AG04450 (cell line): ENCODE data around the gene RRP7A. TPM values are rescaled to one million over a fixed set of nuclear protein-coding genes. Genes with fewer than 3 reads are reported as not detected.
"Not testable (repeated sequence)": the region's sequence is repeated elsewhere in the genome, so short reads cannot be mapped to it uniquely, and the experiment has no call there.

ENCODE experiments used
- CTCF ChIA-PET: fragments of 300-600, 350-600 bp; formaldehyde crosslinking; extraction: SDS; loops from one replicate; lab custom pipeline; 2022; ENCODE audit warnings: antibody characterized with exemption, inconsistent platforms; lab: Charles Lee
- POLR2A ChIA-PET: fragments of 350-600 bp; formaldehyde crosslinking; extraction: SDS; loops from one replicate; lab custom pipeline; 2021; ENCODE audit warnings: antibody characterized with exemption, inconsistent platforms; lab: Yijun Ruan, JAX
- DNase-seq: peaks from one replicate; pipeline ENCODE4 v3.0.0-alpha.2; 2011; ENCODE audit warnings: low read depth, low spot score
- H3K27ac ChIP-seq: one replicate; pipeline ENCODE4 v1.5.1; 2012; ENCODE audit warnings: low read depth, low read length, control low read depth
- H3K27me3 ChIP-seq: one replicate; pipeline ENCODE4 v1.6.0; 2012; ENCODE audit warnings: low read length; ENCODE audit not compliant: control insufficient read depth, insufficient read depth
- H3K4me3 ChIP-seq: 2 replicates; pipeline ENCODE4 v1.5.1; 2011; ENCODE audit warnings: mild to moderate bottlenecking, low read depth, low read length, control low read depth
- H3K9me3 ChIP-seq: 2 replicates; pipeline ENCODE4 v1.5.1; 2012; ENCODE audit warnings: low read length; ENCODE audit not compliant: control insufficient read depth, insufficient read depth
- CTCF ChIP-seq: IDR thresholded peaks from 2 replicates; pipeline ENCODE4 v1.5.1; 2011; ENCODE audit warnings: low read depth, low read length, control low read depth, inconsistent platforms
- polyA plus RNA-seq: library from polyadenylated mRNA; depleted of rRNA; stranded (reverse); fragments of >200 nt; gene quantifications from 2 replicates; pipeline ENCODE4 v1.2.3, GENCODE V29; 2011

Gene RRP7A
- polyA plus RNA-seq, 1 experiment: 17.4 TPM

- H3K27me3 ChIP-seq, POLR2A ChIA-PET, CTCF ChIA-PET, H3K4me3 ChIP-seq, DNase-seq, H3K9me3 ChIP-seq, H3K27ac ChIP-seq: not testable (repeated sequence)
- TF ChIP-seq CTCF: peak; percentile 28
Measured at GRCh38 chr22:42512273-42512990, 7.2 kb downstream of the RRP7A start.

- Histone ChIP-seq H3K4me3 (no peak overlapping the region), H3K27ac (no peak overlapping the region), H3K9me3 (no peaks in the 10 kb centered on the region), H3K27me3 (no peaks in the 10 kb centered on the region)
- DNase-seq: no peak
- no peak for TF ChIP-seq CTCF
- ChIA-PET POLR2A (no interaction called here), CTCF (no interaction called here)
Measured at GRCh38 chr22:42511401-42511891, 8.2 kb downstream of the RRP7A start.

- no peak for DNase-seq
- ChIA-PET CTCF (interaction anchor here (0.6 kb wide), 1 partner anchor 13 kb away, joined by 4 read pairs; no protein-coding TSS in a partner anchor), POLR2A (interaction anchor here (0.7 kb wide), 1 partner anchor 51 kb away, joined by 6 read pairs; no protein-coding TSS in a partner anchor)
- H3K9me3 ChIP-seq: no peaks in the 10 kb centered on the region
- H3K27me3 ChIP-seq: no peaks in the 10 kb centered on the region
- no peak for TF ChIP-seq CTCF
- no peak overlapping the region for H3K27ac ChIP-seq
- no peak overlapping the region for H3K4me3 ChIP-seq
Measured at GRCh38 chr22:42509548-42509947, 10.0 kb downstream of the RRP7A start.

- CTCF ChIA-PET, DNase-seq, H3K4me3 ChIP-seq, H3K27ac ChIP-seq, H3K27me3 ChIP-seq, POLR2A ChIA-PET, H3K9me3 ChIP-seq: not testable (repeated sequence)
Measured at GRCh38 chr22:42508975-42509364, 10.6 kb downstream of the RRP7A start.

- H3K27me3 ChIP-seq, H3K9me3 ChIP-seq, H3K4me3 ChIP-seq, DNase-seq, H3K27ac ChIP-seq: not testable (repeated sequence)
- ChIA-PET CTCF (interaction anchor here (0.6 kb wide), 1 partner anchor 194 kb away, joined by 3 read pairs; no protein-coding TSS in a partner anchor), POLR2A (interaction anchor here (0.6 to 0.7 kb wide), 2 partner anchors 54 to 1044 kb away, joined by 3 to 9 read pairs; no protein-coding TSS in a partner anchor)
Measured at GRCh38 chr22:42508327-42508974, 11.1 kb downstream of the RRP7A start.

GRCh38 chr22:42500836-42501179 lies 18.8 kb downstream of the RRP7A start:
- CTCF ChIA-PET: no interaction called here
- no peak for DNase-seq

More at GRCh38 chr22:42500836-42501179, 18.8 kb downstream of the RRP7A start:
- POLR2A ChIA-PET: no interaction called here
- Histone ChIP-seq H3K9me3 (no peaks in the 10 kb centered on the region), H3K27ac (no peak overlapping the region), H3K27me3 (peaks cover 2% of the 10 kb centered on the region), H3K4me3 (peak overlapping the region; percentile 48; the same call in 1 of the 2 replicates)
- TF ChIP-seq CTCF: no peak
